ENCODE results near the gene C1orf174. TPM values are rescaled to one million over a fixed set of nuclear protein-coding genes. Genes with fewer than 3 reads are reported as not detected.
A peak's percentile ranks its signal among the peaks of the same experiment; 100 is the strongest.

Gene C1orf174
- total RNA-seq, 1 donor from 2014 or later = 36.8 TPM

DNA sequence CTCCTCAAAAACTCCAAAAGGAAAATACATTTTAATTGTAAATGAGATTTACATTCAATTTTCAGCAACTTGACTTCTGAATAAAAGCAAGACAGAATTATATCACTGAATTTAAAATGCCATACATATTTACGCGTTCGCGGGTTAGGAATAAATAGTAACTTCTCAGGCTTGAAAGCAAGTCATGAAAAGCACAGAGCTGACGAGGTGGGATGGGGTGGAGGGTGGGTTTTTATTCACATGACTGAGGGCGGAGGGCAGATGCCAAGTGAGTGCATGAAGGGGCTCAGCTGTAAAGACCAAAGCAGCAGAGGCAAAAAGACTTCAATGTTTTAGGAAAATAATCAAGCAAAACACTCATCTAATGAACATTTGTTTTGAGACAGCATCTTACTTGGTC is 48.8 kb downstream of the C1orf174 start:
- H3K4me3 Mint-ChIP-seq = no peak overlapping the region
- peaks cover 13% of the 10 kb centered on the region for H3K4me1 Mint-ChIP-seq
- no peaks in the 10 kb centered on the region for H3K9me3 Mint-ChIP-seq
- peaks cover 6% of the 10 kb centered on the region for H3K36me3 Mint-ChIP-seq (ENCODE audit: low read depth)
- H3K27me3 Mint-ChIP-seq (ENCODE audit: low read depth) = no peaks in the 10 kb centered on the region
- DNase-seq (ENCODE audit: low read depth, low spot score) = no peak
- H3K27ac Mint-ChIP-seq (ENCODE audit: unreplicated experiment) = no peak overlapping the region
- TF ChIP-seq, protein P1, sequence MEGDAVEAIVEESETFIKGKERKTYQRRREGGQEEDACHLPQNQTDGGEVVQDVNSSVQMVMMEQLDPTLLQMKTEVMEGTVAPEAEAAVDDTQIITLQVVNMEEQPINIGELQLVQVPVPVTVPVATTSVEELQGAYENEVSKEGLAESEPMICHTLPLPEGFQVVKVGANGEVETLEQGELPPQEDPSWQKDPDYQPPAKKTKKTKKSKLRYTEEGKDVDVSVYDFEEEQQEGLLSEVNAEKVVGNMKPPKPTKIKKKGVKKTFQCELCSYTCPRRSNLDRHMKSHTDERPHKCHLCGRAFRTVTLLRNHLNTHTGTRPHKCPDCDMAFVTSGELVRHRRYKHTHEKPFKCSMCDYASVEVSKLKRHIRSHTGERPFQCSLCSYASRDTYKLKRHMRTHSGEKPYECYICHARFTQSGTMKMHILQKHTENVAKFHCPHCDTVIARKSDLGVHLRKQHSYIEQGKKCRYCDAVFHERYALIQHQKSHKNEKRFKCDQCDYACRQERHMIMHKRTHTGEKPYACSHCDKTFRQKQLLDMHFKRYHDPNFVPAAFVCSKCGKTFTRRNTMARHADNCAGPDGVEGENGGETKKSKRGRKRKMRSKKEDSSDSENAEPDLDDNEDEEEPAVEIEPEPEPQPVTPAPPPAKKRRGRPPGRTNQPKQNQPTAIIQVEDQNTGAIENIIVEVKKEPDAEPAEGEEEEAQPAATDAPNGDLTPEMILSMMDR (conservative IDR thresholded peaks at IDR 0.05) = no peak

DNA sequence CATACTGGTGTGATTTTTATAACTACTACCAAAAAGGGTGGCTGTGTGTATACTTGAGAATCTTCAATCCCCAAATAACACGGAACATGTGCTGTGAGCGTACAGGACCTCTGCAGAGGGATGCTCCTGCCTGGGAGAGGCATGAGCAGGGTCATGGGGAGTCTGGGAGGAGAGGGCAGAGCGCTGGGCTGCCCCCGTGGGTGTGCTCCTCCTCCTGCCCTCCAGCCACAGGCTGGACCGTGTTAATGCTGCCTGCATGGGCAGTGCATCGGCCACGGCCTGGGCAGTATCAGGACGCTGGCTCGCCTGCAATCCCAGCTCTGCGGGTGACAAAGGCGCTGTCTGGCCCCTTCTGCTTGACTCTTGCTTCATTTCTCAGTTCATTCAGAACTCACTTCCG is 49.2 kb downstream of the C1orf174 start:
- Mint-ChIP-seq H3K27ac (ENCODE audit: unreplicated experiment) (no peak overlapping the region), H3K36me3 (ENCODE audit: low read depth) (peaks cover 6% of the 10 kb centered on the region), H3K9me3 (no peaks in the 10 kb centered on the region), H3K4me1 (peaks cover 8% of the 10 kb centered on the region), H3K4me3 (no peak overlapping the region), H3K27me3 (ENCODE audit: low read depth) (no peaks in the 10 kb centered on the region)
- DNase-seq (ENCODE audit: low read depth, low spot score) = no peak
- TF ChIP-seq, protein P1 (conservative IDR thresholded peaks at IDR 0.05) = no peak

DNA sequence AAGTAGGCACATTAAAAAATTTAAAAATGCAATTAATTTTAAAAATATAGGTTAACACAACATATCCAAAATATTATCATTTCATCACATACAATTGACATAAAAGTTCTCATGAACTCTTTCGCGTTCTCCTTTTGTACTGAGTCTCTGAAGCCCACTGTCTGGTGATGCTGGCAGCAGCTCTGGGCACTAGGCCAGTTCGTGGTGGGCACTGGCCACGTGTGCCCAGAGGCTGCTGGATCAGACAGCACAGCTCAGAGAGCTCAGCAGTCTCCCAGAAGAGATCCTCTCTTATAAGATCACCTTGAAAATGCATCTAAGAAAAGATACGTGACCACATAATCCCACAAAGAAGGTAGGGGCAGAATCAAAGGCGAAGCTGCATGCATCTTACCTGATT is 53.0 kb downstream of the C1orf174 start:
- H3K27me3 Mint-ChIP-seq (ENCODE audit: low read depth) = no peaks in the 10 kb centered on the region
- no peaks in the 10 kb centered on the region for H3K9me3 Mint-ChIP-seq
- peaks cover 6% of the 10 kb centered on the region for H3K36me3 Mint-ChIP-seq (ENCODE audit: low read depth)

DNA sequence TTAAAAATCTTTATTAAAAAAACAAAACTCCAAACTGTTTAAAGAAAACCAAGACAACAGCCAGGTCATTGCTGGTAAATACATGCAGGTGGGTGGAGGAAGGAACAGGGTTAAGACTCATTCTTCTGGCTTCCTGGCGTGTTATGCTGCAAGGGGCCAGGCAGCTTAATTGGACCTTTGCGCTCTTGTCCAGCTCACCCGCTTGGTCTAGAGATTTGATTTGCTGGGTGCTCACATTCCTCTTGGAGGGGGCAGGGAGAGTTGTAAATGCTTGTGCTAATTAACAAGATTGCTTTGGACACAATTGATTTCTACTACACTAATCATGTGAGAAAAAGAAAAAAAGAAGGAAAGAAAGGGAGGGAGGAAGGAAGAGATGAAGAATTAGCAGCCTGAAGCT is 53.5 kb downstream of the C1orf174 start:
- Mint-ChIP-seq H3K27ac (ENCODE audit: unreplicated experiment) (peak overlapping the region; percentile 88), H3K36me3 (ENCODE audit: low read depth) (peaks cover 6% of the 10 kb centered on the region), H3K4me3 (no peak overlapping the region), H3K4me1 (no peaks in the 10 kb centered on the region), H3K9me3 (no peaks in the 10 kb centered on the region), H3K27me3 (ENCODE audit: low read depth) (no peaks in the 10 kb centered on the region)
- DNase-seq (ENCODE audit: low read depth, low spot score) = no peak
- TF ChIP-seq, protein P1 (conservative IDR thresholded peaks at IDR 0.05) = no peak

More for the DNA sequence above, 53.0 kb downstream of the C1orf174 start:
- H3K4me3 Mint-ChIP-seq = no peak overlapping the region
- no peak for DNase-seq (ENCODE audit: low read depth, low spot score)
- TF ChIP-seq, protein P1 (conservative IDR thresholded peaks at IDR 0.05) = no peak
- no peak overlapping the region for H3K27ac Mint-ChIP-seq (ENCODE audit: unreplicated experiment)
- no peaks in the 10 kb centered on the region for H3K4me1 Mint-ChIP-seq

DNA sequence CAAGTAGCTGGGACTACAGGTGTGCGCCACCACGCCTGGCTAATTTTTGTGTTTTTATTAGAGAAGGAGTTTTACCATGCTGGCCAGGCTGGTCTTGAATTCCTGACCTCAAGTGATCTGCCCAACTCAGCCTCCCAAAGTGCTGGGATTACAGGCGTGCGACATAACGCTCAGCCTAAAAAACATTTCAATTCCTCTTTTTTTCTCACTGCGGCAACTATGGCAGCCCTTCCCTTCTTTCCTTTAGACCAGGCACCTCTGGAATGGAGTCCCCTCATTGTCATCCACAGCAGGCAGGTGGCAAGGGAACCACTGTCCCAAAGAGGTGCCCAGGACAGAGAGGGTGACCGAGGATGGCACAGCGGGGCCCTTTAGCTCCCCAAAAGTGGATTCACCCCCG is 57.2 kb downstream of the C1orf174 start:
- H3K9me3 Mint-ChIP-seq = no peaks in the 10 kb centered on the region
- no peak overlapping the region for H3K4me3 Mint-ChIP-seq
- peaks cover 16% of the 10 kb centered on the region for H3K36me3 Mint-ChIP-seq (ENCODE audit: low read depth)
- no peak for DNase-seq (ENCODE audit: low read depth, low spot score)
- no peaks in the 10 kb centered on the region for H3K4me1 Mint-ChIP-seq
- no peaks in the 10 kb centered on the region for H3K27me3 Mint-ChIP-seq (ENCODE audit: low read depth)
- no peak overlapping the region for H3K27ac Mint-ChIP-seq (ENCODE audit: unreplicated experiment)
- TF ChIP-seq, protein P1 (conservative IDR thresholded peaks at IDR 0.05) = no peak

DNA sequence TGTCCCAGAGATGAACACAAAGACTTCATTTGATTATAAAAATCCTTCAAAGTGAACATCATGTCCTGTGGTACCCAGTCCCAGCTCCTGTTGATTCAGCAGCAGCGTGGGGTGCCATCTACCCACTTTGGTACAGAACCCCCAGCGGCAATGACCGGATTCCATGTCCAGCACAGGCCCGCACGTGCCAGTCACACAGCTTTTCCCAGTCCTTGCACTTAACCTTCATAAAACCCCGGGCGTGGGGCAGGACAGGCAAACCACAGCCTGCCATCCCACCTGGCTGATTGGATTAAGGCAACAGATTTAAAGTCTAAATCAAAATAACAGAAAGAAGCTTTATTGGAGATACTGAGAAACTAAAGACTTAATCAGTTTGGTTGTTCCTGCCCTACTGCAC is 58.6 kb downstream of the C1orf174 start:
- no peaks in the 10 kb centered on the region for H3K9me3 Mint-ChIP-seq

More for the DNA sequence above, 58.6 kb downstream of the C1orf174 start:
- TF ChIP-seq, protein P1 (conservative IDR thresholded peaks at IDR 0.05) = no peak
- Mint-ChIP-seq H3K27ac (ENCODE audit: unreplicated experiment) (no peak overlapping the region), H3K36me3 (ENCODE audit: low read depth) (peaks cover 22% of the 10 kb centered on the region), H3K4me3 (no peak overlapping the region), H3K27me3 (ENCODE audit: low read depth) (no peaks in the 10 kb centered on the region), H3K4me1 (no peaks in the 10 kb centered on the region)
- DNase-seq (ENCODE audit: low read depth, low spot score) = no peak
